Thyroid gland (tissue), 4 donors: Measurements from ENCODE around the gene MMP24OS. TPM values are rescaled to one million over a fixed set of nuclear protein-coding genes. Genes with fewer than 3 reads are reported as not detected.

Experiments used
- DNase-seq, 2 donors: peaks; one replicate each; pipeline ENCODE4 v3.0.0-alpha.2; 2019
- H3K27ac ChIP-seq, 3 donors: fragments of 200-600 bp; sonication (generic); 1 replicate in 2 of 3; 2 replicates in 1 of 3; pipeline ENCODE4 v1.5.1; 2016 to 2019; ENCODE audit warnings: mild to moderate bottlenecking in 1 of 3, moderate library complexity in 1 of 3
- H3K27me3 ChIP-seq: fragments of 200-600 bp; sonication (generic); one replicate; pipeline ENCODE4 v1.5.1; 2019
- H3K36me3 ChIP-seq, 2 donors: fragments of 200-600 bp; sonication (generic); one replicate each; pipeline ENCODE4 v1.5.1; 2016 to 2019
- H3K4me1 ChIP-seq, 2 donors: fragments of 200-600 bp; sonication (generic); one replicate each; pipeline ENCODE4 v1.5.1; 2017 to 2019
- H3K4me3 ChIP-seq, 3 donors: fragments of 200-600 bp; sonication (generic); replicated peaks in 1 of 3; 1 replicate in 2 of 3; 2 replicates in 1 of 3; pipeline ENCODE4 v1.5.1; 2016; ENCODE audit warnings: mild to moderate bottlenecking in 1 of 3
- H3K9me3 ChIP-seq: fragments of 200-600 bp; sonication (generic); one replicate; pipeline ENCODE4 v1.5.1; 2017
- POLR2A ChIP-seq, 2 donors: fragments of 450-650 bp; IDR thresholded peaks; one replicate each; pipeline ENCODE4 v1.6.1; 2017; ENCODE audit warnings: antibody characterized with exemption in 2 of 2, mild to moderate bottlenecking in 2 of 2, moderate library complexity in 1 of 2
- WGBS, 2 donors: methylation state at CpG; one replicate each; pipeline ENCODE4 v1.1.5; 2017; 5-methylcytosine and 5-hydroxymethylcytosine counted together
- intact Hi-C: fragments of 100-400 bp; cut with DNase I; formaldehyde crosslinking; loops from one replicate; pipeline ENCODE4 v1.15.1; 2023
- total RNA-seq, 4 donors: library from RNA; depleted of rRNA; stranded (reverse); fragments of >200 nt; gene quantifications; one replicate each; pipeline ENCODE4 v1.2.3, GENCODE V29; 2016
- TF ChIP-seq, protein P1 (sequence below), 6 experiments: fragments of 200-600 bp in 3 of 6; fragments of 450-650 bp in 3 of 6; sonication (generic) in 3 of 6; IDR thresholded peaks; one replicate each; pipeline ENCODE4 v1.5.1; 2016 to 2019; ENCODE audit warnings: antibody characterized with exemption in 6 of 6, mild to moderate bottlenecking in 2 of 6, inconsistent platforms in 1 of 6, moderate library complexity in 1 of 6

MMP24OS gene
- total RNA-seq, 4 donors from 2014 or later, result 18.3 to 40.3 (median 28.8) TPM

DNA sequence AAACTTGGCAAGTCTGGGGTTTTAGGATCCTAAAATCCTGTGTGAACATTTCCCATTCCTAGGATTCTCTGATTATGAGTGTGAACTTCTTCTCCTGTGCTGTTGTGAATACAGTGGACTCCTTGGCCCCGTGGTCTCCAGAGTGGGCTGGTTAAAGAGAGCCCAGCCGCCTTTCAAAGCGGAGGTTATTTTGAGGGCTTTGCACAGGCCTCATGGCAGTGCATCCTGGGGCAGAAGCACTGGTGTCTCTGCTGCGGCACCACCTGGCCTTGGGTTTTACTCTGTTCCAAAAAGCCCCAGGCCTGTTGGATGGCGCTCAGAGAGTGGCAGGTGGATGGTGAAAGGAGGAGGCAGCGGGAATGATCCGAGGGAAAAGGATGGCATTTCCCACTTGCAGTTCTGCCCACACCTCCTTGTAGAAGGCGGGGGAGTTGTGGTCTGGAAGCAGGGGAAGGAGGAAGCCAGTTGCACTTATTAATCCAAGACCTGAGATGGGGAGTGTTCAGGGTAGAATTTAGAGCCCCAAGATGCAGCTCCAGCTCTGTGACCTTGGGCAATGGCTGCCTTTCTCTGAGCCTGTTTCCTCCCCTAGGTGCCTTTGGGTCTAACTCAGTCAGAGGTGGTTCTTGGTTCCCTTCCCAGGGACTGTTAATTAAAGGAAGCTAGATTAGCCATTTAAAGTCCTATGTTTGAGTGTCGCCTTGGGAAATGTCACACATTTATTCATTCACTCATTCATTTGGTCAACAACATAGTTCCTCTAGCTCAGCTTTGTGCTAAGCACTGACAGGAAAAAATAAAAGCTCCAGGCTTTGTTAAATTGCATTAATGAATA lies 29.1 kb downstream of the MMP24OS start:
- TF ChIP-seq POLR2A (IDR thresholded peaks at IDR 0.05), result no peak
- TF ChIP-seq, protein P1, sequence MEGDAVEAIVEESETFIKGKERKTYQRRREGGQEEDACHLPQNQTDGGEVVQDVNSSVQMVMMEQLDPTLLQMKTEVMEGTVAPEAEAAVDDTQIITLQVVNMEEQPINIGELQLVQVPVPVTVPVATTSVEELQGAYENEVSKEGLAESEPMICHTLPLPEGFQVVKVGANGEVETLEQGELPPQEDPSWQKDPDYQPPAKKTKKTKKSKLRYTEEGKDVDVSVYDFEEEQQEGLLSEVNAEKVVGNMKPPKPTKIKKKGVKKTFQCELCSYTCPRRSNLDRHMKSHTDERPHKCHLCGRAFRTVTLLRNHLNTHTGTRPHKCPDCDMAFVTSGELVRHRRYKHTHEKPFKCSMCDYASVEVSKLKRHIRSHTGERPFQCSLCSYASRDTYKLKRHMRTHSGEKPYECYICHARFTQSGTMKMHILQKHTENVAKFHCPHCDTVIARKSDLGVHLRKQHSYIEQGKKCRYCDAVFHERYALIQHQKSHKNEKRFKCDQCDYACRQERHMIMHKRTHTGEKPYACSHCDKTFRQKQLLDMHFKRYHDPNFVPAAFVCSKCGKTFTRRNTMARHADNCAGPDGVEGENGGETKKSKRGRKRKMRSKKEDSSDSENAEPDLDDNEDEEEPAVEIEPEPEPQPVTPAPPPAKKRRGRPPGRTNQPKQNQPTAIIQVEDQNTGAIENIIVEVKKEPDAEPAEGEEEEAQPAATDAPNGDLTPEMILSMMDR (IDR thresholded peaks at IDR 0.05), result no peak
- WGBS, 2 donors, result 86% methylated on average over 9 of the region's 9 CpGs
- Histone ChIP-seq H3K4me1 (peaks cover 10 to 13% of the 10 kb centered on the region in 2 donors), H3K36me3 (no peaks in the 10 kb centered on the region), H3K27me3 (no peaks in the 10 kb centered on the region), H3K4me3 (no peak overlapping the region), H3K27ac (no peak overlapping the region), H3K9me3 (no peaks in the 10 kb centered on the region)
- intact Hi-C loops, result no loop called here
- no peak for DNase-seq

DNA sequence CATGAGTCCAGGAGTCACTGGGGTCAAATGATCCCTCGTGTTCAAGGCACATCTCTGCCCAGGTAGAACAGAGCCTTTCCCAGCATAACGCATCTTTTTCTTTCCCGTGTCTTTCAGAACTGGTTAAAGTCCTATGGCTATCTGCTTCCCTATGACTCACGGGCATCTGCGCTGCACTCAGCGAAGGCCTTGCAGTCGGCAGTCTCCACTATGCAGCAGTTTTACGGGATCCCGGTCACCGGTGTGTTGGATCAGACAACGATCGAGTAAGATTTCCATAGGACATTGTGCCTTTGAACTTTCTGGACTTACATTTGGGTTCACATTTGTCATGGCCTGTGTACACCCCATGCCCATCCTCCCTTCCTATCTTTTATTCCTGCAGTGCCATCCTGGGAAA lies 31.2 kb downstream of the MMP24OS start:
- no peaks in the 10 kb centered on the region for H3K9me3 ChIP-seq
- no peaks in the 10 kb centered on the region for H3K27me3 ChIP-seq
- H3K27ac ChIP-seq, result no peak overlapping the region
- peaks cover 3 to 4% of the 10 kb centered on the region in 2 donors for H3K4me1 ChIP-seq
- no peak for DNase-seq
- no peaks in the 10 kb centered on the region for H3K36me3 ChIP-seq
- WGBS, 2 donors, result 90 to 94% methylated on average over 12 of the region's 12 CpGs
- no peak overlapping the region for H3K4me3 ChIP-seq
- intact Hi-C loops, result no loop called here
- TF ChIP-seq POLR2A (IDR thresholded peaks at IDR 0.05), result no peak
- TF ChIP-seq, protein P1 (IDR thresholded peaks at IDR 0.05), result no peak

DNA sequence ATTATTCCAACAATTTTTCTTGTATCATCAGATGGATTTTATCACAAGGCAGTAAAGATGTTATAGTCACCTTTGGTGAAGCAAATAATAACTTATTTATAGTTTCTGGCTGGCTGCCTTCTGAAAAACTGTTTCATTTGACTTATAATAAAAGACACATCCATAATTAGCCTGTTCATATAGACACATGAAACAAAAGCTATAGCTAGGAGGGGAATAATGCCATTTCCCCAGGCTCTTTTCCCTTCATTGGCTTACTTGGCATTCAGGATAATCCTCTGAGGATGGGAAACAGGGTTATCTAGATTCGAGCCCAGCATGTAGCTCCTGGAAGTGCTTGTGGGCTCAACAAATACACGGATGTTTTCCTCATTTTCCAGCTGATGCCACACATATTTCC lies 33.9 kb downstream of the MMP24OS start:
- Histone ChIP-seq H3K27ac (no peak overlapping the region), H3K4me1 (no peaks in the 10 kb centered on the region), H3K27me3 (no peaks in the 10 kb centered on the region), H3K4me3 (no peak overlapping the region), H3K36me3 (no peaks in the 10 kb centered on the region), H3K9me3 (no peaks in the 10 kb centered on the region)
- intact Hi-C loops, result no loop called here
- DNase-seq, result no peak
- 65 to 71% methylated on average over 2 of the region's 2 CpGs for WGBS, 2 donors
- TF ChIP-seq, protein P1 (IDR thresholded peaks at IDR 0.05), result no peak
- TF ChIP-seq POLR2A (IDR thresholded peaks at IDR 0.05), result no peak

DNA sequence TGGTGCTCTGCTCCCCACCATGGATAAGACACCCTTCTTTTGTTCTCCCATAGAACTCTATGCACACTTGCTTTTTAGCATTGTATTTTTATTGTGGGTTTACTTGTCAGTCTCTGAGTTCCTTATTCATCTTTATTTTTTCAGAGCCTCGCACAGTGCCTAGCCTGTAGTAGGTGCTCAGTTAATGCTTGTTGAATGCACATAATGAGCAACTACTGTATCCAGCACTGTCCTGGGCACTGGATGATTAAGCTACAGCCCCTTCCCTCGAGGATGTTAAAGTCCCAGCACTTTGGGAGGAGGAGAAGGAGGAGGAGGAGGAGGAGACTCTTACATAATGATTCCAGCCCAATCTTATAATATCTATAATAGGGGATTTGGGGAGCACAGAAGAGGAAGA lies 34.6 kb downstream of the MMP24OS start:
- Histone ChIP-seq H3K27ac (no peak overlapping the region), H3K27me3 (no peaks in the 10 kb centered on the region), H3K4me3 (no peak overlapping the region), H3K36me3 (no peaks in the 10 kb centered on the region), H3K9me3 (no peaks in the 10 kb centered on the region), H3K4me1 (no peaks in the 10 kb centered on the region)
- WGBS, 2 donors, result 62 to 64% methylated on average over 2 of the region's 2 CpGs
- intact Hi-C loops, result no loop called here
- no peak for DNase-seq
- TF ChIP-seq, protein P1 (IDR thresholded peaks at IDR 0.05), result no peak
- TF ChIP-seq POLR2A (IDR thresholded peaks at IDR 0.05), result no peak

DNA sequence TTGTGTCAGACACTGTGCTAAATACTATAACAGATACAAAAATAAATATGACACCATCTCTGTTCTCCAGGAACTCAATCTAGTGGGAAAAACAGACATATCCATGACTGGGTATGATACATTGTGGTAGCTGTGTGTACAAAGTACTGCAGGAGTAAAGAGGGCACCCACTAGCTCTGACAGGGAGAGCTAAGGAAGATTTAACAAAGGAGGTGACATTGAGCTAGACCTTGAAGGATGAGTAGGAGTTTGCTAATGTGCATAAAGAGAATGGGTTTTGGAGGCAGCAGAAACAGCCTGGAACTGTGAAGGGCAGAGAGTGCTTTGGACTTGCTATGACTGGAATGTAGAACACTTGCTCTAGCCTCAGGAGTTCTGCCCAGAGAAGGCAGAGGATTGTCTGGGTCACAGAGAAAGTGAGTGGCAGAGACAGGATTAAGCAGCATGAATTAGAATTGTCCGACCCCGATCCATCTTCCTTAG lies 37.1 kb downstream of the MMP24OS start:
- no peak overlapping the region for H3K27ac ChIP-seq
- no peaks in the 10 kb centered on the region for H3K36me3 ChIP-seq
- DNase-seq, result no peak
- 90 to 94% methylated on average over 2 of the region's 2 CpGs for WGBS, 2 donors
- H3K9me3 ChIP-seq, result no peaks in the 10 kb centered on the region
- no peaks in the 10 kb centered on the region for H3K4me1 ChIP-seq
- no peaks in the 10 kb centered on the region for H3K27me3 ChIP-seq
- intact Hi-C loops, result no loop called here
- TF ChIP-seq POLR2A (IDR thresholded peaks at IDR 0.05), result no peak
- TF ChIP-seq, protein P1 (IDR thresholded peaks at IDR 0.05), result no peak
- no peak overlapping the region for H3K4me3 ChIP-seq
